Endothelial cell of hepatic sinusoid (primary cell): ENCODE data around the gene LHX5.

Experiments used
- in situ Hi-C: cut with HindIII; loops from 2 replicates; pipeline ENCODE4 v1.10.0; 2017; ENCODE audit warnings: low sequenced_read_pairs

Gene LHX5

GRCh38 chr12:113467142-113467501 lies 4.5 kb downstream of the LHX5 start:
- in situ Hi-C loops, result no loop called here

GRCh38 chr12:113466454-113467141 lies 5.1 kb downstream of the LHX5 start:
- in situ Hi-C loops, result no loop called here

GRCh38 chr12:113465808-113466453 lies 5.7 kb downstream of the LHX5 start:
- in situ Hi-C loops, result no loop called here

GRCh38 chr12:113464852-113465719 lies 6.6 kb downstream of the LHX5 start:
- in situ Hi-C loops, result no loop called here

GRCh38 chr12:113464452-113464775 lies 7.3 kb downstream of the LHX5 start:
- in situ Hi-C loops, result no loop called here

GRCh38 chr12:113463746-113464451 lies 7.8 kb downstream of the LHX5 start:
- in situ Hi-C loops, result no loop called here

GRCh38 chr12:113462998-113463745 lies 8.5 kb downstream of the LHX5 start:
- in situ Hi-C loops, result no loop called here

- in situ Hi-C loops, result no loop called here
These were observed 9.4 kb downstream of the LHX5 start for GRCh38 chr12:113462117-113462774.

- in situ Hi-C loops, result no loop called here
These were observed 10.0 kb downstream of the LHX5 start for GRCh38 chr12:113461666-113462065.

GRCh38 chr12:113459981-113460380 lies 11.7 kb downstream of the LHX5 start:
- in situ Hi-C loops, result no loop called here

GRCh38 chr12:113457710-113458109 lies 14.0 kb downstream of the LHX5 start:
- in situ Hi-C loops, result no loop called here

GRCh38 chr12:113457185-113457584 lies 14.5 kb downstream of the LHX5 start:
- in situ Hi-C loops, result no loop called here

- in situ Hi-C loops, result no loop called here
These were observed 14.9 kb downstream of the LHX5 start for GRCh38 chr12:113456761-113457160.

GRCh38 chr12:113456199-113456598 lies 15.5 kb downstream of the LHX5 start:
- in situ Hi-C loops, result no loop called here

GRCh38 chr12:113453330-113453729 lies 18.3 kb downstream of the LHX5 start:
- in situ Hi-C loops, result no loop called here

- in situ Hi-C loops, result no loop called here
These were observed 19.2 kb downstream of the LHX5 start for GRCh38 chr12:113452458-113452857.

GRCh38 chr12:113449839-113450238 lies 21.8 kb downstream of the LHX5 start:
- in situ Hi-C loops, result no loop called here

GRCh38 chr12:113449299-113449698 lies 22.4 kb downstream of the LHX5 start:
- in situ Hi-C loops, result no loop called here

- in situ Hi-C loops, result no loop called here
These were observed 22.8 kb downstream of the LHX5 start for GRCh38 chr12:113448873-113449272.

- in situ Hi-C loops, result no loop called here
These were observed 26.0 kb downstream of the LHX5 start for GRCh38 chr12:113445544-113446171.
